ENCODE measurements around the gene MYLK. TPM values are rescaled to one million over a fixed set of nuclear protein-coding genes. Genes with fewer than 3 reads are reported as not detected.
A peak's percentile ranks its signal among the peaks of the same experiment; 100 is the strongest.

MYLK gene
- total and polyA plus RNA-seq, 2 of the 4 experiments (the other 2 are of a cell fraction), result 299 to 484 TPM

GRCh38 chr3:123584284-123584987 is 299.7 kb downstream of the MYLK start:
- Histone ChIP-seq H2AK5ac (ENCODE audit: low read depth, low read length) (no peak overlapping the region), H3K4me3 (ENCODE audit: insufficient read depth, low read depth, low read length) (peak overlapping the region; percentile 63), H3K9me1 (ENCODE audit: insufficient read depth, low read length) (0 out of 2 replicates have a peak, but pooled peaks cover 2% of the 10 kb centered on the region), H3K4me2 (ENCODE audit: low read depth, low read length) (peak overlapping the region; percentile 92), H2BK5ac (ENCODE audit: low read depth, low read length, poor library complexity, severe bottlenecking) (peak overlapping the region; percentile 41), H3K56ac (ENCODE audit: extremely low read depth, insufficient read depth, low read length) (no peak overlapping the region), H3K4me1 (ENCODE audit: control insufficient read depth, insufficient read depth, low read length) (no peaks in the 10 kb centered on the region), H3K9ac (ENCODE audit: low read depth, low read length) (peak overlapping the region; percentile 47), H3K36me3 (ENCODE audit: control insufficient read depth, insufficient read depth, low read length) (no peaks in the 10 kb centered on the region), H3K9me3 (ENCODE audit: control insufficient read depth, insufficient read depth, low read length) (no peaks in the 10 kb centered on the region), H3K27ac (ENCODE audit: insufficient read depth, low read length) (peak overlapping the region; percentile 51), H3K27me3 (ENCODE audit: control insufficient read depth, insufficient read depth, low read length) (no peaks in the 10 kb centered on the region), H4K5ac (ENCODE audit: low read depth, low read length) (no peak overlapping the region), H3K23ac (ENCODE audit: low read depth, low read length) (peak overlapping the region; percentile 19; the same call in 1 of the 2 replicates), H3K4ac (ENCODE audit: low read depth, low read length) (no peak overlapping the region), H3K79me1 (ENCODE audit: low read depth in 1 of 2, low read length in 2 of 2) (peaks cover 13 to 35% of the 10 kb centered on the region in 2 experiments), H3K18ac (ENCODE audit: low read depth, low read length) (no peak overlapping the region), H3K14ac (replicated peaks; ENCODE audit: low read depth, low read length) (peak overlapping the region; percentile 66; the same call in 1 of the 2 replicates), H2BK120ac (ENCODE audit: low read depth, low read length) (no peak overlapping the region), H4K20me1 (ENCODE audit: insufficient read depth, low read length) (no peaks in the 10 kb centered on the region), H4K91ac (ENCODE audit: insufficient read depth, low read depth, low read length) (no peak overlapping the region), H2AFZ (replicated peaks; ENCODE audit: low read length, poor library complexity) (peak overlapping the region; percentile 98), H2AK9ac (replicated peaks; ENCODE audit: low read depth, low read length, poor library complexity) (peak overlapping the region; percentile 35), H4K8ac (ENCODE audit: low read depth in 2 of 2, low read length in 2 of 2) (no peak overlapping the region), H2BK20ac (ENCODE audit: low read depth, low read length) (no peak overlapping the region), H2BK15ac (ENCODE audit: low read depth, low read length) (no peak overlapping the region)
- no TSS peak for BruUV-seq (replicated peaks)
- dilution Hi-C loops (cut with HindIII; ENCODE audit: low sequenced_read_pairs, unreplicated experiment) (no loop called here), in situ Hi-C loops (cut with MboI; ENCODE audit: low sequenced_read_pairs) (no loop called here), intact Hi-C loops (cut with micrococcal nuclease) (no loop called here)
- TF ChIP-seq BHLHE40 (IDR thresholded peaks at IDR 0.05; ENCODE audit: low read depth, low read length) (no peak), CHD1 (IDR thresholded peaks at IDR 0.05; ENCODE audit: low read depth, low read length) (no peak)
- 0% methylated on average over 40 of the region's 65 CpGs; no CpG with 5 or more reads in 1 of the 2 experiments for WGBS, 2 experiments (ENCODE audit: extremely low coverage in 2 of 2, insufficient read length in 1 of 2)
- POLR2A ChIA-PET (ENCODE audit: unreplicated experiment), result no interaction called here
- ATAC-seq (ENCODE audit: low read depth) (peak; percentile 36), DNase-seq (no peak)
- CTCF ChIA-PET, result interaction anchor here (1.0 kb wide), 1 partner anchor 18 kb away, joined by 3 read pairs; no protein-coding TSS in a partner anchor

Data from IMR-90 (cell line).